Suprapubic skin (tissue), 4 donors: ENCODE data around the gene SCGB1C1. TPM values are rescaled to one million over a fixed set of nuclear protein-coding genes. Genes with fewer than 3 reads are reported as not detected.
"Not testable (repeated sequence)": the region's sequence is repeated elsewhere in the genome, so short reads cannot be mapped to it uniquely, and the experiment has no call there.

Experiments
- DNase-seq, 2 donors: peaks; one replicate each; pipeline ENCODE4 v3.0.0-alpha.2; 2019; ENCODE audit warnings: low spot score in 2 of 2
- H3K27ac ChIP-seq: fragments of 200-600 bp; sonication (generic); one replicate; pipeline ENCODE4 v1.5.1; 2019
- H3K27me3 ChIP-seq: fragments of 200-600 bp; sonication (generic); one replicate; pipeline ENCODE4 v1.5.1; 2019
- H3K36me3 ChIP-seq: fragments of 200-600 bp; sonication (generic); one replicate; pipeline ENCODE4 v1.5.1; 2019
- H3K4me1 ChIP-seq: fragments of 200-600 bp; sonication (generic); one replicate; pipeline ENCODE4 v1.5.1; 2019
- H3K4me3 ChIP-seq: fragments of 200-600 bp; sonication (generic); one replicate; pipeline ENCODE4 v1.5.1; 2019; ENCODE audit warnings: mild to moderate bottlenecking
- H3K9me3 ChIP-seq: fragments of 200-600 bp; sonication (generic); one replicate; pipeline ENCODE4 v1.5.1; 2019
- EP300 ChIP-seq: sonication (generic); formaldehyde crosslinking; IDR thresholded peaks from one replicate; pipeline ENCODE4 v1.6.1; 2017; ENCODE audit warnings: antibody characterized with exemption
- POLR2A ChIP-seq, 2 donors: fragments of 450-650 bp; IDR thresholded peaks; one replicate each; pipeline ENCODE4 v1.6.1; 2017; ENCODE audit warnings: antibody characterized with exemption in 2 of 2, mild to moderate bottlenecking in 2 of 2, moderate library complexity in 2 of 2
- POLR2AphosphoS5 ChIP-seq, 3 donors: sonication (generic); formaldehyde crosslinking; IDR thresholded peaks; one replicate each; pipeline ENCODE4 v1.6.1; 2017; ENCODE audit warnings: antibody characterized with exemption in 3 of 3
- WGBS: methylation state at CpG from one replicate; pipeline ENCODE4 v1.1.5; 2018; 5-methylcytosine and 5-hydroxymethylcytosine counted together
- total RNA-seq, 4 donors: library from RNA; depleted of rRNA; stranded (reverse); fragments of >200 nt; gene quantifications; one replicate each; pipeline ENCODE4 v1.1.0, GENCODE V29; 2016
- TF ChIP-seq, protein P1 (sequence below), 2 donors: fragments of 200-600 bp in 1 of 2; fragments of 450-650 bp in 1 of 2; sonication (generic) in 1 of 2; IDR thresholded peaks; one replicate each; pipeline ENCODE4 v1.5.1; 2016 to 2019; ENCODE audit warnings: antibody characterized with exemption in 2 of 2, mild to moderate bottlenecking in 1 of 2, moderate library complexity in 1 of 2

The SCGB1C1 gene
- total RNA-seq, 4 donors from 2014 or later, result not detected

- Histone ChIP-seq H3K36me3 (peaks cover 19% of the 10 kb centered on the region), H3K27me3 (no peaks in the 10 kb centered on the region), H3K4me1 (peaks cover 22% of the 10 kb centered on the region), H3K9me3 (no peaks in the 10 kb centered on the region), H3K4me3 (peak overlapping the region; percentile 82), H3K27ac (peak overlapping the region; percentile 92)
- 0% methylated on average over 13 of the region's 13 CpGs for WGBS
- TF ChIP-seq POLR2A (IDR thresholded peaks at IDR 0.05) (no peak), EP300 (no peak), POLR2AphosphoS5 (IDR thresholded peaks at IDR 0.05) (no peak)
- TF ChIP-seq, protein P1, sequence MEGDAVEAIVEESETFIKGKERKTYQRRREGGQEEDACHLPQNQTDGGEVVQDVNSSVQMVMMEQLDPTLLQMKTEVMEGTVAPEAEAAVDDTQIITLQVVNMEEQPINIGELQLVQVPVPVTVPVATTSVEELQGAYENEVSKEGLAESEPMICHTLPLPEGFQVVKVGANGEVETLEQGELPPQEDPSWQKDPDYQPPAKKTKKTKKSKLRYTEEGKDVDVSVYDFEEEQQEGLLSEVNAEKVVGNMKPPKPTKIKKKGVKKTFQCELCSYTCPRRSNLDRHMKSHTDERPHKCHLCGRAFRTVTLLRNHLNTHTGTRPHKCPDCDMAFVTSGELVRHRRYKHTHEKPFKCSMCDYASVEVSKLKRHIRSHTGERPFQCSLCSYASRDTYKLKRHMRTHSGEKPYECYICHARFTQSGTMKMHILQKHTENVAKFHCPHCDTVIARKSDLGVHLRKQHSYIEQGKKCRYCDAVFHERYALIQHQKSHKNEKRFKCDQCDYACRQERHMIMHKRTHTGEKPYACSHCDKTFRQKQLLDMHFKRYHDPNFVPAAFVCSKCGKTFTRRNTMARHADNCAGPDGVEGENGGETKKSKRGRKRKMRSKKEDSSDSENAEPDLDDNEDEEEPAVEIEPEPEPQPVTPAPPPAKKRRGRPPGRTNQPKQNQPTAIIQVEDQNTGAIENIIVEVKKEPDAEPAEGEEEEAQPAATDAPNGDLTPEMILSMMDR (IDR thresholded peaks at IDR 0.05), result no peak
- no peak for DNase-seq
These were observed 42.7 kb downstream of the SCGB1C1 start for GRCh38 chr11:235609-235996.

GRCh38 chr11:235997-236773 is 43.3 kb downstream of the SCGB1C1 start, which contains the start of gene SIRT3:
Gene SIRT3 (minus strand): TSS chr11:236342. CDS start chr11:236328, 14 bp downstream.
- 0% methylated on average over 16 of the region's 70 CpGs for WGBS
- Histone ChIP-seq H3K27me3 (no peaks in the 10 kb centered on the region), H3K36me3 (peaks cover 23% of the 10 kb centered on the region), H3K27ac (peak within 1 kb of the TSS; percentile 92), H3K4me1 (peaks cover 22% of the 10 kb centered on the region), H3K4me3 (peak within 1 kb of the TSS; percentile 82), H3K9me3 (no peaks in the 10 kb centered on the region)
- DNase-seq, result peak; percentile 88 to 90
- TF ChIP-seq EP300, result no peak
- TF ChIP-seq POLR2AphosphoS5 (IDR thresholded peaks at IDR 0.05), result no peak
- TF ChIP-seq, protein P1 (IDR thresholded peaks at IDR 0.05), result no peak
- TF ChIP-seq POLR2A (IDR thresholded peaks at IDR 0.05), result no peak

DNA sequence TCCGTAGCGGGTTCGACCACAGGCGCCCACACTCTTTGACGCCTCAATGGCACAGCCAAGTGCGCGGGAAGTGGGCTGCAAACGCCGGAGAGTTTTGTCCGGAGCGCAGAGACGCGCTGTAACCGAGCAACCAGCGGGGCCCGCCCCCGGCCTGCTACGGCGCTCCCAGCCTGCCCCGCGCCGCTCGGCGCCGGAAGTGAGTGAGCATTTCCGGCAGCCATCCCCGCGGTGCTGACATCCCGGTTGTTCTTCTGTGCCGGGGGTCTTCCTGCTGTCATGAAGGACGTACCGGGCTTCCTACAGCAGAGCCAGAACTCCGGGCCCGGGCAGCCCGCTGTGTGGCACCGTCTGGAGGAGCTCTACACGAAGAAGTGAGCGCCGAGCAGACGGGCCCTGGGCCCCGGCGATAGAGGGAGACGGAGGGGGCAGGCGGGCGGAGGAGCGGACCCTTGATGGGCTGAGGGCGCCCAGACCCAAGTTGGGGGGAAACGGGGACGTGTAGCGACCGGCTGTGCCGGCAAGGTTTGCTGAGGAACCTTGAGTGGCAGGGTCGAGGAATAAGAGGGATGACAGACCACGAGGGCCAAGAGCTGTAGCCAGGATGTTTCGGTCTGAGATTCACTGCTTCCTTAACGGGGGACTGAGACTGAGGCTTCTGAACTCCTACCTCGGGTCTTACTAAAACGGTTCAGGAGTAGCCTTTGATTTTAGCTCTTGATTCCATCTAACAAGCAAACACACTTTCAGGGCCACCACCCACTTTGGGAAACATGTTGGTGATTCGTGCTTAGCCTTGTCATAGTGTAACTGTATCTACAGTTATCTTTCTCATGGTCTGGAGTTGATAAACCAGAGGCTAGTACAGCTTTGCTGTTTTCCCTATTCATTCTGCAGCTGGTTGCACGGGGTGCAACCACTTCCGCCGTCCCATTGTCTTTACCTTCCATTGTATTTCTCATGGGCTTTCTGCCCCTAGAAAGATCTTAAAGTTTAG is 44.2 kb downstream of the SCGB1C1 start, which contains the start of gene PSMD13:
PSMD13 (plus strand) TSS at position 203 of the 994 bp plus-strand sequence; CDS start at position 277, 74 bp downstream.
- Histone ChIP-seq H3K4me3 (peak within 1 kb of the TSS; percentile 82), H3K4me1 (peaks cover 22% of the 10 kb centered on the region), H3K27me3 (no peaks in the 10 kb centered on the region), H3K36me3 (peaks cover 26% of the 10 kb centered on the region), H3K9me3 (no peaks in the 10 kb centered on the region), H3K27ac (peak within 1 kb of the TSS; percentile 92)
- TF ChIP-seq POLR2AphosphoS5 (IDR thresholded peaks at IDR 0.05) (peak in 1 of 3 donors; percentile 4), POLR2A (IDR thresholded peaks at IDR 0.05) (peak in 1 of 2 donors; percentile 67), EP300 (no peak)
- TF ChIP-seq, protein P1 (IDR thresholded peaks at IDR 0.05), result no peak
- 4% methylated on average over 23 of the region's 62 CpGs for WGBS
- DNase-seq, result peak; percentile 90 to 91

- Histone ChIP-seq H3K36me3 (peaks cover 30% of the 10 kb centered on the region), H3K4me1 (peaks cover 22% of the 10 kb centered on the region), H3K4me3 (peak overlapping the region; percentile 82)
- H3K9me3 ChIP-seq, H3K27ac ChIP-seq, H3K27me3 ChIP-seq: not testable (repeated sequence)
- DNase-seq, result peak in 1 of 2 donors; percentile 40
- 85% methylated on average over 7 of the region's 7 CpGs for WGBS
These were observed 45.5 kb downstream of the SCGB1C1 start for GRCh38 chr11:238346-238745.

- TF ChIP-seq EP300 (no peak), POLR2AphosphoS5 (IDR thresholded peaks at IDR 0.05) (no peak), POLR2A (IDR thresholded peaks at IDR 0.05) (no peak)
- TF ChIP-seq, protein P1 (IDR thresholded peaks at IDR 0.05), result no peak
- H3K27ac ChIP-seq, result no peak overlapping the region
- no peaks in the 10 kb centered on the region for H3K27me3 ChIP-seq
- peaks cover 48% of the 10 kb centered on the region for H3K36me3 ChIP-seq
- no peaks in the 10 kb centered on the region for H3K9me3 ChIP-seq
- no peak for DNase-seq
- H3K4me1 ChIP-seq, result peaks cover 15% of the 10 kb centered on the region
- no peak overlapping the region for H3K4me3 ChIP-seq
- WGBS, result 46% methylated on average over 1 of the region's 1 CpG
These were observed 47.4 kb downstream of the SCGB1C1 start for GRCh38 chr11:240315-240714.
